Pancreas (tissue), 10 donors: ENCODE measurements around the gene BOD1L2. TPM values are rescaled to one million over a fixed set of nuclear protein-coding genes. Genes with fewer than 3 reads are reported as not detected.

Experiments
- ATAC-seq, 4 donors: fragments of 200-7000 bp; cut with Tn5 transposase; one replicate each; pipeline versions ENCODE4 v1.8.0 to v1.9.1; 2020; ENCODE audit warnings: mild to moderate bottlenecking in 4 of 4, moderate library complexity in 4 of 4
- DNase-seq, 6 donors: peaks; one replicate each; pipeline ENCODE4 v3.0.0-alpha.2; 2020
- FAIRE-seq: peaks from 2 replicates; lab custom pipeline; 2012; peaks lifted over from hg19 to GRCh38; lab: Jason Lieb, UNC
- H3K27ac ChIP-seq, 4 donors: fragments of 200-600 bp; sonication (generic); 1 replicate in 3 of 4; 2 replicates in 1 of 4; pipeline versions ENCODE4 v1.5.0 to v1.8.0; 2020
- H3K27me3 ChIP-seq, 4 donors: fragments of 200-600 bp; one replicate each; pipeline ENCODE4 v1.8.0; 2021
- H3K36me3 ChIP-seq, 3 donors: fragments of 200-600 bp; sonication (generic) in 1 of 3; one replicate each; pipeline versions ENCODE4 v1.5.0 to v1.8.0; 2020 to 2021
- H3K4me1 ChIP-seq, 3 donors: fragments of 200-600 bp; one replicate each; pipeline ENCODE4 v1.8.0; 2021
- H3K4me3 ChIP-seq, 4 donors: fragments of 200-600 bp; sonication (generic) in 2 of 4; one replicate each; pipeline versions ENCODE4 v1.5.0 to v1.8.0; 2020 to 2021
- H3K9me3 ChIP-seq, 4 donors: fragments of 200-600 bp; one replicate each; pipeline ENCODE4 v1.8.0; 2021
- CTCF ChIP-seq, 4 donors: fragments of 200-600 bp; sonication (generic) in 3 of 4; IDR thresholded peaks; one replicate each; pipeline versions ENCODE4 v1.5.0 to v1.8.0; 2021; ENCODE audit warnings: antibody characterized with exemption in 4 of 4
- WGBS, 2 donors: extraction: QIAGEN DNeasy Blood & Tissue Kit; methylation state at CpG; one replicate each; pipeline ENCODE4 v1.1.7; 2013; 5-methylcytosine and 5-hydroxymethylcytosine counted together
- intact Hi-C, 3 donors: fragments of 100-400 bp; cut with DNase I; formaldehyde crosslinking; loops; one replicate each; pipeline versions ENCODE4 v1.11.1 to v1.14.2; 2022
- polyA plus RNA-seq, 2 donors: library from polyadenylated mRNA; stranded (reverse); fragments of 200-250 nt; gene quantifications; one replicate each; pipeline ENCODE4 v1.2.3, GENCODE V29; 2013
- total RNA-seq, 6 donors: library from RNA; stranded (reverse); fragmentation: NEBNext Ultra II Directional in 4 of 6; extraction: Animal tissue kit (Norgen Biotek cat#: 25700) in 4 of 6; gene quantifications; one replicate each; pipeline versions ENCODE4 v1.2.1 to v1.2.4, GENCODE V29; 2021 to 2023
- donor health status: healthy with polysubstance abuse.
- donor health status: DM: no; HTN: no; CAD: no; lungs with moderate emphysema.
- donor health status: DM: no; HTN: no; CAD: no.
- donor health status: control.
- donor health status: control.
- donor health status: Bipolar disorder and iron deficiency.
- donor health status: DM: yes; HTN: yes; CAD: no.
- donor health status: DM: no; HTN: no; CAD: no.
- donor health status: DM: no; HTN: no; CAD: no.
- donor health status: DM: yes; HTN: yes; CAD: no.

BOD1L2 gene
- total and polyA plus RNA-seq, 8 donors = not detected

DNA sequence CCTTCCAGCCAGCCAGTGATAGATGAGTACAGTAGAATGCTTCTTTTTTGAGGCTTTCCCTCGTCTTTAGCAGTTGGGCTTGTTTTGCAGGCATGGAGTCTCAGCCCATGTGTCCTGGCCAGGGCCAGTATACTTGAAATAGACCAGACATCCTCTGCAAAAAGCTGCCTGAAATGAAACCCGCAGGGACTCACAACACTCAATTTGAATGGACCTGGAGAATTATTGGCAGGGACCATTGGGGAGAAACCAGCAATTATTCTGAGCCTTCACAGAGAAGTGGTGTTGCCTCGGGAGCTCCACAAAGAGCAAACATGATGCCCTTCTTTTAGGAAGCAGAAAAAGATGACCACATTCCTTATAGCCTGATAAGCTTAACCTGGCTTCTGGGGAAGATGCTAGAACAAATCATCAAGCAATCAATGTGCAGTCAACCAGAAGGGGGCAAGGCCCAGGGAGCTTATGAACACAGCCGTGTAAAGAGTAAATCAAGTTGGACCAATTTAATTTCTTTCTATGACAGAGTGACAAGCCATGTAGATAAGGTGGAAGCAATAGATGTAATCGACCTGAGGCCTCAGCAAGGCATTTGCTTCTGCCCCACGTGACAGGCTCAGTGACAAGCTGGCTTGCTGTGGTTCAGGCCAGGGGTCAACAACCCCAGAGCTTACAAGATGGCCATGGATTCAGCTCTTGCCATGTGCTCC is 42.1 kb downstream of the BOD1L2 start:
- Histone ChIP-seq H3K4me3 (no peak overlapping the region), H3K27me3 (no peaks in the 10 kb centered on the region), H3K9me3 (peaks cover 0 to 3% (median 0%) of the 10 kb centered on the region in 4 donors), H3K4me1 (no peaks in the 10 kb centered on the region), H3K36me3 (no peaks in the 10 kb centered on the region), H3K27ac (no peak overlapping the region)
- FAIRE-seq (no peak), ATAC-seq (no peak), DNase-seq (no peak)
- intact Hi-C loops = no loop called here
- 25 to 36% methylated on average over 6 of the region's 6 CpGs for WGBS, 2 donors
- no peak for TF ChIP-seq CTCF (IDR thresholded peaks at IDR 0.05)

GRCh38 chr18:57190026-57190425 is 43.1 kb downstream of the BOD1L2 start:
- no peak for TF ChIP-seq CTCF (IDR thresholded peaks at IDR 0.05)
- no peak overlapping the region for H3K27ac ChIP-seq
- FAIRE-seq (no peak), DNase-seq (no peak), ATAC-seq (no peak)
- intact Hi-C loops = no loop called here
- WGBS, 2 donors = 64 to 66% methylated on average over 1 of the region's 1 CpG
- H3K9me3 ChIP-seq = peaks cover 0 to 3% (median 0%) of the 10 kb centered on the region in 4 donors
- no peak overlapping the region for H3K4me3 ChIP-seq
- no peaks in the 10 kb centered on the region for H3K36me3 ChIP-seq
- H3K27me3 ChIP-seq = no peaks in the 10 kb centered on the region
- H3K4me1 ChIP-seq = no peaks in the 10 kb centered on the region

DNA sequence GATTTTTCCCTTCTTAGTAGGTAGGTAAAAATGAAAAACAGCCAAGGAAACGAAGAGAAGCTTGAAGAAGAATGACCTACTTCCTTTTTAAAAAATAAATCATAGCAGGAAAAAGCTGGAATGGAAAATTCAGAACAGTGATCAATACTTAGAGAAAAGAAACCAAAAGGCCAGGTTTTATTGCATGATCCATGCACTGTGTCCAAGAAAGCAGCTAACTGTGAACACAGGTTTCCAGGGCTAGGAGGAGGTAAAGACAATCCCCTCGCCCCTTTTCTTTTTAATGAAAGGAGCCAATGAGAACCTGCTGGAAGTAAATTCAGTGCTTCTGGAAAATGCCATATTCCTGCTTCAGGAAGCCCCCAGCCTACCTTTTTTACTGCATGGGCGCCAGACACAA is 47.2 kb downstream of the BOD1L2 start:
- no peaks in the 10 kb centered on the region for H3K36me3 ChIP-seq
- intact Hi-C loops = no loop called here
- no peak for FAIRE-seq
- TF ChIP-seq CTCF (IDR thresholded peaks at IDR 0.05) = no peak
- H3K27ac ChIP-seq = no peak overlapping the region
- H3K4me1 ChIP-seq = no peaks in the 10 kb centered on the region
- H3K27me3 ChIP-seq = no peaks in the 10 kb centered on the region
- no peak for ATAC-seq
- no peak for DNase-seq
- no peak overlapping the region for H3K4me3 ChIP-seq
- WGBS, 2 donors = 51% methylated on average over 3 of the region's 3 CpGs
- no peaks in the 10 kb centered on the region for H3K9me3 ChIP-seq

- Histone ChIP-seq H3K27ac (no peak overlapping the region), H3K27me3 (no peaks in the 10 kb centered on the region), H3K4me1 (no peaks in the 10 kb centered on the region), H3K36me3 (no peaks in the 10 kb centered on the region), H3K9me3 (no peaks in the 10 kb centered on the region), H3K4me3 (no peak overlapping the region)
- intact Hi-C loops = no loop called here
- ATAC-seq (no peak), FAIRE-seq (no peak), DNase-seq (no peak)
- 66 to 67% methylated on average over 3 of the region's 3 CpGs for WGBS, 2 donors
- TF ChIP-seq CTCF (IDR thresholded peaks at IDR 0.05) = no peak
Observed at GRCh38 chr18:57194622-57195021, 47.7 kb downstream of the BOD1L2 start.

- no peak overlapping the region for H3K27ac ChIP-seq
- intact Hi-C loops = no loop called here
- H3K27me3 ChIP-seq = no peaks in the 10 kb centered on the region
- H3K4me1 ChIP-seq = no peaks in the 10 kb centered on the region
- TF ChIP-seq CTCF (IDR thresholded peaks at IDR 0.05) = no peak
- no peak overlapping the region for H3K4me3 ChIP-seq
- DNase-seq (no peak), FAIRE-seq (no peak), ATAC-seq (no peak)
- H3K36me3 ChIP-seq = no peaks in the 10 kb centered on the region
- WGBS, 2 donors = 40 to 44% methylated on average over 1 of the region's 1 CpG
- H3K9me3 ChIP-seq = no peaks in the 10 kb centered on the region
Observed at GRCh38 chr18:57195341-57195740, 48.5 kb downstream of the BOD1L2 start.
